Measurements from ENCODE around the gene UBE2QL1.

DNA sequence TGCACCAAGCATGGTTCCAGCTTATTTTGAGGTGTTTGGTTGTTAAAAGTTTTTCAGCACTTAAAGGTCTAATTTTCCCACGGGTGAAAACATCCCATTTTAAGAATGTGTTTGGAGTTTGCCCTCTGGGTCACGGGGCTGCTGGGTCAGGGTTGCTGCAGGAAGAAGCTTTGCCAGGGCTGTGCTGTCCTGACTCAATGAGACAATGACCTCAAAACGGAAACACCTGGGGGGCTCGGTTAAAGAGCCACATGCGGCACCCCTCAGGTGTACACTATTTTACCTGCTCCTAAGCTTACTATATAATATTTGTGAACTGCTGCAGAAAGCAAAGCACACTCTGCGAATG lies 27.6 kb downstream of the UBE2QL1 start:
- TF ChIP-seq, protein P1, sequence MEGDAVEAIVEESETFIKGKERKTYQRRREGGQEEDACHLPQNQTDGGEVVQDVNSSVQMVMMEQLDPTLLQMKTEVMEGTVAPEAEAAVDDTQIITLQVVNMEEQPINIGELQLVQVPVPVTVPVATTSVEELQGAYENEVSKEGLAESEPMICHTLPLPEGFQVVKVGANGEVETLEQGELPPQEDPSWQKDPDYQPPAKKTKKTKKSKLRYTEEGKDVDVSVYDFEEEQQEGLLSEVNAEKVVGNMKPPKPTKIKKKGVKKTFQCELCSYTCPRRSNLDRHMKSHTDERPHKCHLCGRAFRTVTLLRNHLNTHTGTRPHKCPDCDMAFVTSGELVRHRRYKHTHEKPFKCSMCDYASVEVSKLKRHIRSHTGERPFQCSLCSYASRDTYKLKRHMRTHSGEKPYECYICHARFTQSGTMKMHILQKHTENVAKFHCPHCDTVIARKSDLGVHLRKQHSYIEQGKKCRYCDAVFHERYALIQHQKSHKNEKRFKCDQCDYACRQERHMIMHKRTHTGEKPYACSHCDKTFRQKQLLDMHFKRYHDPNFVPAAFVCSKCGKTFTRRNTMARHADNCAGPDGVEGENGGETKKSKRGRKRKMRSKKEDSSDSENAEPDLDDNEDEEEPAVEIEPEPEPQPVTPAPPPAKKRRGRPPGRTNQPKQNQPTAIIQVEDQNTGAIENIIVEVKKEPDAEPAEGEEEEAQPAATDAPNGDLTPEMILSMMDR (IDR thresholded peaks at IDR 0.05) = no peak
- TF ChIP-seq POLR2A (IDR thresholded peaks at IDR 0.05) = no peak
- TF ChIP-seq POLR2AphosphoS5 (IDR thresholded peaks at IDR 0.05) = no peak
- TF ChIP-seq EP300 (IDR thresholded peaks at IDR 0.05; ENCODE audit: low read depth) = no peak

Measured in transverse colon (tissue), 4 donors.